HepG2 (cell line): ENCODE measurements around the gene SLCO2A1. TPM values are rescaled to one million over a fixed set of nuclear protein-coding genes. Genes with fewer than 3 reads are reported as not detected.

ENCODE experiments used
- ATAC-seq: fragments of 200-7000 bp; cut with Tn5 transposase; 3 replicates; pipeline ENCODE4 v1.9.1; 2020; ENCODE audit warnings: mild to moderate bottlenecking, moderate library complexity
- BruUV-seq: library from RNA; stranded (reverse); fragments of 400-500 nt; replicated peaks from 2 replicates; lab custom pipeline; 2021; lab: Mats Ljungman, UMichigan
- CTCF ChIA-PET: fragments of 300-600 bp; formaldehyde crosslinking; extraction: SDS; loops from one replicate; lab custom pipeline; 2021; ENCODE audit warnings: low total read pairs, inconsistent platforms, low intra/inter-chr PET ratio; lab: Yijun Ruan, JAX
- POLR2A ChIA-PET: fragments of 350-600 bp; sonication (Branson Sonifier 250); formaldehyde crosslinking; loops from one replicate; lab custom pipeline; 2020; ENCODE audit warnings: antibody characterized with exemption, inconsistent platforms; lab: Yijun Ruan, JAX
- DNase-seq: peaks from one replicate; pipeline ENCODE4 v3.0.0-alpha.2; 2015; ENCODE audit warnings: low spot score
- FAIRE-seq: peaks from 3 replicates; lab custom pipeline; 2011; peaks lifted over from hg19 to GRCh38; lab: Jason Lieb, UNC
- H2AFZ ChIP-seq: one replicate; pipeline ENCODE4 v1.6.1; 2011; ENCODE audit warnings: low read length, inconsistent platforms
- H3K27ac ChIP-seq: fragments of 300-600 bp; 3 replicates; pipeline ENCODE4 v1.8.0; 2011; ENCODE audit warnings: mixed run types, mild to moderate bottlenecking, mixed read lengths, low read length, inconsistent platforms; ENCODE audit not compliant: insufficient read depth; ENCODE audit errors: extremely low read length
- H3K27me3 ChIP-seq, 2 experiments: fragments of 200-600 bp in 1 of 2; 2 replicates in 1 of 2; 3 replicates in 1 of 2; pipeline versions ENCODE4 v1.6.0 to v1.8.0; 2011; ENCODE audit warnings: low read length in 2 of 2, mild to moderate bottlenecking in 2 of 2, moderate library complexity in 2 of 2, inconsistent platforms in 1 of 2; ENCODE audit not compliant: insufficient read depth in 2 of 2, control insufficient read depth in 1 of 2
- H3K36me3 ChIP-seq, 2 experiments: fragments of 200-600 bp in 1 of 2; replicated peaks in 1 of 2; 2 replicates in 1 of 2; 3 replicates in 1 of 2; pipeline versions ENCODE4 v1.5.1 to v1.8.0; 2011; ENCODE audit warnings: low read length in 2 of 2, inconsistent platforms in 1 of 2; ENCODE audit not compliant: insufficient read depth in 2 of 2, control insufficient read depth in 1 of 2
- H3K4me1 ChIP-seq: 2 replicates; pipeline ENCODE4 v1.5.1; 2012; ENCODE audit warnings: low read length, inconsistent platforms; ENCODE audit not compliant: insufficient read depth
- H3K4me2 ChIP-seq: 2 replicates; pipeline ENCODE4 v1.6.0; 2011; ENCODE audit warnings: low read depth, low read length, inconsistent platforms
- H3K4me3 ChIP-seq, 3 experiments: fragments of 200-600 bp in 1 of 3; sonication (generic), shearing (Covaris generic) in 1 of 3; replicated peaks in 1 of 3; 2 replicates each; pipeline ENCODE4 v1.5.1; 2011 to 2016; ENCODE audit warnings: low read length in 3 of 3, inconsistent platforms in 2 of 3, low read depth in 2 of 3, mild to moderate bottlenecking in 2 of 3, control low read depth in 1 of 3, mixed read lengths in 1 of 3; ENCODE audit not compliant: insufficient read depth in 1 of 3
- H3K79me2 ChIP-seq: one replicate; pipeline ENCODE4 v1.6.1; 2011; ENCODE audit warnings: low read length, inconsistent platforms; ENCODE audit not compliant: insufficient read depth
- H3K9ac ChIP-seq: 2 replicates; pipeline ENCODE4 v1.6.0; 2011; ENCODE audit warnings: mild to moderate bottlenecking, low read depth, low read length, inconsistent platforms; ENCODE audit not compliant: insufficient read depth
- H3K9me3 ChIP-seq: 2 replicates; pipeline ENCODE4 v1.5.1; 2012; ENCODE audit warnings: mild to moderate bottlenecking, low read length
- H4K20me1 ChIP-seq: 2 replicates; pipeline ENCODE4 v1.6.0; 2011; ENCODE audit warnings: inconsistent platforms, mild to moderate bottlenecking, low read length, moderate library complexity; ENCODE audit not compliant: insufficient read depth
- ATF1 ChIP-seq: IDR thresholded peaks from 2 replicates; pipeline ENCODE4 v1.6.1; 2016; ENCODE audit warnings: mild to moderate bottlenecking, control low read depth
- DPF2 ChIP-seq: sonication (generic); formaldehyde crosslinking; IDR thresholded peaks from 2 replicates; pipeline ENCODE4 v1.4.0; 2020; ENCODE audit warnings: mild to moderate bottlenecking, low read depth, missing genetic modification reagents, borderline replicate concordance
- GABPB1 ChIP-seq: IDR thresholded peaks from 2 replicates; pipeline ENCODE4 v1.6.1; 2016; ENCODE audit warnings: mild to moderate bottlenecking, missing genetic modification reagents, moderate library complexity, missing compliant biosample characterization
- ZNF496 ChIP-seq: sonication (generic); formaldehyde crosslinking; IDR thresholded peaks from 2 replicates; pipeline ENCODE4 v1.8.1; 2023; ENCODE audit warnings: mild to moderate bottlenecking, moderate library complexity, missing genetic modification reagents; ENCODE audit not compliant: insufficient replicate concordance
- ZNF557 ChIP-seq: sonication (generic); formaldehyde crosslinking; IDR thresholded peaks from 2 replicates; pipeline ENCODE4 v1.4.0; 2020; ENCODE audit warnings: missing genetic modification reagents
- ZNF562 ChIP-seq: sonication (generic); formaldehyde crosslinking; IDR thresholded peaks from 2 replicates; pipeline ENCODE4 v1.8.0; 2022; ENCODE audit warnings: missing genetic modification reagents, borderline replicate concordance
- ZNF841 ChIP-seq: sonication (generic); formaldehyde crosslinking; IDR thresholded peaks from 2 replicates; pipeline ENCODE4 v1.8.1; 2023; ENCODE audit warnings: missing genetic modification reagents, borderline replicate concordance
- WGBS: methylation state at CpG from one replicate; pipeline ENCODE4 v1.1.6; 2017; ENCODE audit warnings: low lambda C conversion rate; 5-methylcytosine and 5-hydroxymethylcytosine counted together
- in situ Hi-C: cut with HindIII; loops from 2 replicates; pipeline ENCODE4 v1.10.0; 2017; ENCODE audit warnings: low pct_unique_long_range_greater_than_20kb; ENCODE audit not compliant: extremely low pct_ligation_motif_present
- intact Hi-C: fragments of 100-400 bp; cut with micrococcal nuclease; formaldehyde crosslinking; loops from one replicate; pipeline ENCODE4 v1.10.0; 2022; ENCODE audit not compliant: unreplicated experiment
- polyA plus RNA-seq, 8 experiments: library from polyadenylated mRNA; depleted of rRNA in 3 of 8; stranded (reverse) in 7 of 8; unstranded in 1 of 8; fragments of >200 nt; fragmentation: Illumina TruSeq in 4 of 8; extraction: Trizol in 4 of 8; gene quantifications; 2 replicates each; pipeline versions ENCODE4 v1.2.1 to v1.2.3, GENCODE V29; 2011 to 2016; ENCODE audit warnings: low read depth in 4 of 8, missing spikeins in 1 of 8, mixed read lengths in 1 of 8; ENCODE audit not compliant: insufficient read depth in 1 of 8
- total RNA-seq, 5 experiments: library from RNA; depleted of rRNA; stranded (reverse); fragments of >200 nt; fragmentation: Illumina TruSeq; extraction: Trizol; gene quantifications; 2 replicates each; pipeline ENCODE4 v1.2.3, GENCODE V29; 2016; ENCODE audit warnings: low read depth in 1 of 5
- TF ChIP-seq, protein P1 (sequence below): sonication (generic); formaldehyde crosslinking; IDR thresholded peaks from 2 replicates; pipeline ENCODE4 v1.9.0; 2022; ENCODE audit warnings: low read depth, missing genetic modification reagents
- TF ChIP-seq, protein P2 (sequence below): sonication (generic); formaldehyde crosslinking; IDR thresholded peaks from 2 replicates; pipeline ENCODE4 v1.4.0; 2020; ENCODE audit warnings: mild to moderate bottlenecking, missing genetic modification reagents, borderline replicate concordance
- TF ChIP-seq, protein P3 (sequence below), 2 experiments: fragments of 450-650 bp in 1 of 2; sonication (generic) in 1 of 2; formaldehyde crosslinking; IDR thresholded peaks; 2 replicates each; pipeline versions ENCODE4 v1.5.0 to v1.8.0; 2020 to 2022; ENCODE audit warnings: mild to moderate bottlenecking in 1 of 2, missing genetic modification reagents in 1 of 2

The SLCO2A1 gene
- total and polyA plus RNA-seq, 2 of the 13 experiments (the other 11 are each of a cell fraction or from before 2014, with no cell fraction given), result 0.04 TPM; not detected in 1

DNA sequence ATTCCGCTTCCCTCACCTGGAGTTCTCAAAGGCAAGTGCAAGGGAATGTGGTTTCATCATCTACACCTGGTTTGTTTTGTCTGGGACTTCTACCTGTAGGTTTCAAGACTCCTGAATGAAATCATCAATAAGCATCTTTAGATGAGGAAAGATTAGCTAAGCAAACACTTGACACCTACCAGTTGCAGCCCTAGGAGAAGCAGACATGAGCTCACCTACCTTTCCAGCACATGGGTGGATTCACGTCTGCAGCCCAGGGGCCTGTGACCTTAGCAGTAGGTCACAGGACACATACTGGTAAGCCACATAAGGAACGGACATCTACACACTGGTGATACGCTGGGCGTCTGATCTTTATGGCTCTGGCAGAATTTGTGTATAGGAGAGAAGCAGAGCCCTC, 26.7 kb downstream of the SLCO2A1 start (continued):
- TF ChIP-seq, protein P1, sequence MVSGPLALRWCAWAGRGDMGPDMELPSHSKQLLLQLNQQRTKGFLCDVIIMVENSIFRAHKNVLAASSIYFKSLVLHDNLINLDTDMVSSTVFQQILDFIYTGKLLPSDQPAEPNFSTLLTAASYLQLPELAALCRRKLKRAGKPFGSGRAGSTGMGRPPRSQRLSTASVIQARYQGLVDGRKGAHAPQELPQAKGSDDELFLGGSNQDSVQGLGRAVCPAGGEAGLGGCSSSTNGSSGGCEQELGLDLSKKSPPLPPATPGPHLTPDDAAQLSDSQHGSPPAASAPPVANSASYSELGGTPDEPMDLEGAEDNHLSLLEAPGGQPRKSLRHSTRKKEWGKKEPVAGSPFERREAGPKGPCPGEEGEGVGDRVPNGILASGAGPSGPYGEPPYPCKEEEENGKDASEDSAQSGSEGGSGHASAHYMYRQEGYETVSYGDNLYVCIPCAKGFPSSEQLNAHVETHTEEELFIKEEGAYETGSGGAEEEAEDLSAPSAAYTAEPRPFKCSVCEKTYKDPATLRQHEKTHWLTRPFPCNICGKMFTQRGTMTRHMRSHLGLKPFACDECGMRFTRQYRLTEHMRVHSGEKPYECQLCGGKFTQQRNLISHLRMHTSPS (CRISPR knock-in tag), result no peak
- TF ChIP-seq ZNF557 (CRISPR knock-in tag), result no peak
- TF ChIP-seq, protein P2, sequence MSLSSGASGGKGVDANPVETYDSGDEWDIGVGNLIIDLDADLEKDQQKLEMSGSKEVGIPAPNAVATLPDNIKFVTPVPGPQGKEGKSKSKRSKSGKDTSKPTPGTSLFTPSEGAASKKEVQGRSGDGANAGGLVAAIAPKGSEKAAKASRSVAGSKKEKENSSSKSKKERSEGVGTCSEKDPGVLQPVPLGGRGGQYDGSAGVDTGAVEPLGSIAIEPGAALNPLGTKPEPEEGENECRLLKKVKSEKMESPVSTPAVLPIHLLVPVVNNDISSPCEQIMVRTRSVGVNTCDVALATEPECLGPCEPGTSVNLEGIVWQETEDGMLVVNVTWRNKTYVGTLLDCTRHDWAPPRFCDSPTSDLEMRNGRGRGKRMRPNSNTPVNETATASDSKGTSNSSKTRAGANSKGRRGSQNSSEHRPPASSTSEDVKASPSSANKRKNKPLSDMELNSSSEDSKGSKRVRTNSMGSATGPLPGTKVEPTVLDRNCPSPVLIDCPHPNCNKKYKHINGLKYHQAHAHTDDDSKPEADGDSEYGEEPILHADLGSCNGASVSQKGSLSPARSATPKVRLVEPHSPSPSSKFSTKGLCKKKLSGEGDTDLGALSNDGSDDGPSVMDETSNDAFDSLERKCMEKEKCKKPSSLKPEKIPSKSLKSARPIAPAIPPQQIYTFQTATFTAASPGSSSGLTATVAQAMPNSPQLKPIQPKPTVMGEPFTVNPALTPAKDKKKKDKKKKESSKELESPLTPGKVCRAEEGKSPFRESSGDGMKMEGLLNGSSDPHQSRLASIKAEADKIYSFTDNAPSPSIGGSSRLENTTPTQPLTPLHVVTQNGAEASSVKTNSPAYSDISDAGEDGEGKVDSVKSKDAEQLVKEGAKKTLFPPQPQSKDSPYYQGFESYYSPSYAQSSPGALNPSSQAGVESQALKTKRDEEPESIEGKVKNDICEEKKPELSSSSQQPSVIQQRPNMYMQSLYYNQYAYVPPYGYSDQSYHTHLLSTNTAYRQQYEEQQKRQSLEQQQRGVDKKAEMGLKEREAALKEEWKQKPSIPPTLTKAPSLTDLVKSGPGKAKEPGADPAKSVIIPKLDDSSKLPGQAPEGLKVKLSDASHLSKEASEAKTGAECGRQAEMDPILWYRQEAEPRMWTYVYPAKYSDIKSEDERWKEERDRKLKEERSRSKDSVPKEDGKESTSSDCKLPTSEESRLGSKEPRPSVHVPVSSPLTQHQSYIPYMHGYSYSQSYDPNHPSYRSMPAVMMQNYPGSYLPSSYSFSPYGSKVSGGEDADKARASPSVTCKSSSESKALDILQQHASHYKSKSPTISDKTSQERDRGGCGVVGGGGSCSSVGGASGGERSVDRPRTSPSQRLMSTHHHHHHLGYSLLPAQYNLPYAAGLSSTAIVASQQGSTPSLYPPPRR (CRISPR knock-in tag), result no peak

DNA sequence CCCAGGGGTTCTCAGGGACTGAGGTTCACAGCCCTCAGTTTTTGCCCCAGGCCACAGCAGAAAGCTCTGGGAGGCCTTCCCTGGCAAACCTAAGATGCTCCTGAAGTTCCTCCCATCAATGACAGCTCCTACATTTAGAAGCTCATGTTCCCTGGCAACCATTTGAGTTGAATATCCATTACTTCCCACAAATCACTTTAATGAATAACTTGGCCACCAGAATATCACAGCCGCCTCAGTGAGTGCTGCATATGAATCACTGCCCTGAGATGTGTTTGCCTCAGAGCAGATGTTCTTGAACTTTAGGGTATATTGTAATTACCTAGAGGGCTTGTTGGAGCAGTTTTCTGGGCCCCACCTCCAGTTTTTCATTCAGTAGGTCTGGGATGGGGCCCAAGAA, 27.4 kb downstream of the SLCO2A1 start:
- POLR2A ChIA-PET, result no interaction called here

More for the DNA sequence above, 27.4 kb downstream of the SLCO2A1 start:
- Histone ChIP-seq H3K4me2 (no peak overlapping the region), H2AFZ (no peak overlapping the region), H3K4me3 (no peak overlapping the region), H4K20me1 (no peaks in the 10 kb centered on the region), H3K79me2 (no peaks in the 10 kb centered on the region), H3K9me3 (peaks cover 4% of the 10 kb centered on the region; the same call in 1 of the 2 replicates), H3K27me3 (peaks cover 4 to 24% of the 10 kb centered on the region in 2 experiments; a peak in 3 of 5 replicates), H3K9ac (no peak overlapping the region), H3K4me1 (no peaks in the 10 kb centered on the region), H3K36me3 (no peaks in the 10 kb centered on the region), H3K27ac (no peak overlapping the region)
- DNase-seq (no peak), ATAC-seq (no peak), FAIRE-seq (no peak)
- WGBS, result 67% methylated on average over 1 of the region's 1 CpG
- CTCF ChIA-PET, result no interaction called here
- in situ Hi-C loops (no loop called here), intact Hi-C loops (no loop called here)
- TF ChIP-seq ATF1 (CRISPR knock-in tag) (no peak), ZNF496 (CRISPR knock-in tag) (no peak), DPF2 (CRISPR knock-in tag) (no peak), ZNF562 (CRISPR knock-in tag) (no peak), GABPB1 (CRISPR knock-in tag) (no peak), ZNF841 (CRISPR knock-in tag) (no peak)
- TF ChIP-seq, protein P3, sequence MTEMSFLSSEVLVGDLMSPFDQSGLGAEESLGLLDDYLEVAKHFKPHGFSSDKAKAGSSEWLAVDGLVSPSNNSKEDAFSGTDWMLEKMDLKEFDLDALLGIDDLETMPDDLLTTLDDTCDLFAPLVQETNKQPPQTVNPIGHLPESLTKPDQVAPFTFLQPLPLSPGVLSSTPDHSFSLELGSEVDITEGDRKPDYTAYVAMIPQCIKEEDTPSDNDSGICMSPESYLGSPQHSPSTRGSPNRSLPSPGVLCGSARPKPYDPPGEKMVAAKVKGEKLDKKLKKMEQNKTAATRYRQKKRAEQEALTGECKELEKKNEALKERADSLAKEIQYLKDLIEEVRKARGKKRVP (CRISPR knock-in tag; IDR thresholded peaks at IDR 0.05), result no peak
- BruUV-seq, result no TSS peak
